AG04450 (cell line): ENCODE data around the gene EIF2A. TPM values are rescaled to one million over a fixed set of nuclear protein-coding genes. Genes with fewer than 3 reads are reported as not detected.
"Not testable (repeated sequence)": the region's sequence is repeated elsewhere in the genome, so short reads cannot be mapped to it uniquely, and the experiment has no call there.

Experiments used
- CTCF ChIA-PET: fragments of 300-600, 350-600 bp; formaldehyde crosslinking; extraction: SDS; loops from one replicate; lab custom pipeline; 2022; ENCODE audit warnings: antibody characterized with exemption, inconsistent platforms; lab: Charles Lee
- POLR2A ChIA-PET: fragments of 350-600 bp; formaldehyde crosslinking; extraction: SDS; loops from one replicate; lab custom pipeline; 2021; ENCODE audit warnings: antibody characterized with exemption, inconsistent platforms; lab: Yijun Ruan, JAX
- DNase-seq: peaks from one replicate; pipeline ENCODE4 v3.0.0-alpha.2; 2011; ENCODE audit warnings: low read depth, low spot score
- H3K27ac ChIP-seq: one replicate; pipeline ENCODE4 v1.5.1; 2012; ENCODE audit warnings: low read depth, low read length, control low read depth
- H3K27me3 ChIP-seq: one replicate; pipeline ENCODE4 v1.6.0; 2012; ENCODE audit warnings: low read length; ENCODE audit not compliant: control insufficient read depth, insufficient read depth
- H3K4me3 ChIP-seq: 2 replicates; pipeline ENCODE4 v1.5.1; 2011; ENCODE audit warnings: mild to moderate bottlenecking, low read depth, low read length, control low read depth
- H3K9me3 ChIP-seq: 2 replicates; pipeline ENCODE4 v1.5.1; 2012; ENCODE audit warnings: low read length; ENCODE audit not compliant: control insufficient read depth, insufficient read depth
- CTCF ChIP-seq: IDR thresholded peaks from 2 replicates; pipeline ENCODE4 v1.5.1; 2011; ENCODE audit warnings: low read depth, low read length, control low read depth, inconsistent platforms
- polyA plus RNA-seq: library from polyadenylated mRNA; depleted of rRNA; stranded (reverse); fragments of >200 nt; gene quantifications from 2 replicates; pipeline ENCODE4 v1.2.3, GENCODE V29; 2011

EIF2A gene
- polyA plus RNA-seq, 1 experiment, result 113 TPM

GRCh38 chr3:150613709-150614480, 67.3 kb downstream of the EIF2A start:
- ChIA-PET POLR2A (interaction anchor here (0.7 to 1.2 kb wide), 2 partner anchors 11 to 90 kb away, joined by 3 to 4 read pairs; partner anchors contain the start of genes ERICH6 and SELENOT), CTCF (interaction anchor here (0.5 to 0.6 kb wide), 2 partner anchors 207 to 1658 kb away, joined by 3 read pairs; no protein-coding TSS in a partner anchor)
- Histone ChIP-seq H3K27me3 (no peaks in the 10 kb centered on the region), H3K9me3 (peaks cover 5% of the 10 kb centered on the region; the same call in 1 of the 2 replicates), H3K27ac (no peak overlapping the region), H3K4me3 (no peak overlapping the region)
- DNase-seq, result no peak
- TF ChIP-seq CTCF, result no peak

- no peaks in the 10 kb centered on the region for H3K27me3 ChIP-seq
- no peak for DNase-seq
- H3K4me3 ChIP-seq, result no peak overlapping the region
- H3K27ac ChIP-seq, result no peak overlapping the region
- ChIA-PET POLR2A (interaction anchor here (1.3 kb wide), 1 partner anchor 17 kb away, joined by 6 read pairs; the partner anchor contains the start of gene SELENOT), CTCF (no interaction called here)
- H3K9me3 ChIP-seq, result no peaks in the 10 kb centered on the region
- no peak for TF ChIP-seq CTCF
Measured at GRCh38 chr3:150620002-150620689, 73.6 kb downstream of the EIF2A start.

GRCh38 chr3:150622955-150623354, 76.4 kb downstream of the EIF2A start:
- POLR2A ChIA-PET, CTCF ChIA-PET: not testable (repeated sequence)

GRCh38 chr3:150623945-150624344, 77.4 kb downstream of the EIF2A start:
- H3K27ac ChIP-seq, result no peak overlapping the region
- no peak for TF ChIP-seq CTCF
- H3K4me3 ChIP-seq, result no peak overlapping the region
- H3K9me3 ChIP-seq, result no peaks in the 10 kb centered on the region
- POLR2A ChIA-PET, result no interaction called here
- no peaks in the 10 kb centered on the region for H3K27me3 ChIP-seq
- CTCF ChIA-PET, result no interaction called here
- no peak for DNase-seq

More at GRCh38 chr3:150622955-150623354, 76.4 kb downstream of the EIF2A start:
- H3K27ac ChIP-seq, H3K9me3 ChIP-seq, DNase-seq, H3K4me3 ChIP-seq, H3K27me3 ChIP-seq: not testable (repeated sequence)

- Histone ChIP-seq H3K9me3 (no peaks in the 10 kb centered on the region), H3K27me3 (no peaks in the 10 kb centered on the region), H3K27ac (no peak overlapping the region), H3K4me3 (no peak overlapping the region)
- DNase-seq, result no peak
- TF ChIP-seq CTCF, result no peak
- POLR2A ChIA-PET, result no interaction called here
- CTCF ChIA-PET, result interaction anchor here (0.6 kb wide), 1 partner anchor 9 kb away, joined by 5 read pairs; no protein-coding TSS in a partner anchor
Measured at GRCh38 chr3:150626148-150626930, 79.8 kb downstream of the EIF2A start.
